22Rv1 (cell line): Measurements from ENCODE around the gene DUSP15.

Source experiments
- H3K27ac ChIP-seq: fragments of 450-650 bp; 2 replicates; pipeline ENCODE4 v1.5.1; 2017
- ZFX ChIP-seq: fragments of 450-650 bp; IDR thresholded peaks from 2 replicates; pipeline ENCODE4 v1.6.1; 2017; ENCODE audit warnings: antibody characterized with exemption, borderline replicate concordance
- TF ChIP-seq, protein P1 (sequence below): fragments of 450-650 bp; IDR thresholded peaks from 2 replicates; pipeline ENCODE4 v1.5.1; 2017; ENCODE audit warnings: mild to moderate bottlenecking

DUSP15 gene

DNA sequence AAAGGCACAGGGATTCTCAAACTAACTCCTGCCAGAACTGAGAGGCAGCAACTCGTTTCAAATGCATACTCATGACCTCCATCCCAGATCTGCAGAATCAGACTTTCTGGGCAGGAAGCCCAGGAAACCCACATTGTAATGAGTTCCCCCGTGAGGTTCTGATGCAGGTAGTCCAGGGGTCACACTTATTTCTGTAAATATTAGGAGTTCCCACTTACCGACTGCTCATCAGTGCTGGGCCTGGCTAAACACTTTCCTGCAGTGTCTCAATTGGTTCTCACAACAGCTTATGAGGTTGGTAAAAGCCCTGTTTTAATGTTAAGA lies 11.6 kb downstream of the DUSP15 start:
- no peak overlapping the region for H3K27ac ChIP-seq
- TF ChIP-seq, protein P1, sequence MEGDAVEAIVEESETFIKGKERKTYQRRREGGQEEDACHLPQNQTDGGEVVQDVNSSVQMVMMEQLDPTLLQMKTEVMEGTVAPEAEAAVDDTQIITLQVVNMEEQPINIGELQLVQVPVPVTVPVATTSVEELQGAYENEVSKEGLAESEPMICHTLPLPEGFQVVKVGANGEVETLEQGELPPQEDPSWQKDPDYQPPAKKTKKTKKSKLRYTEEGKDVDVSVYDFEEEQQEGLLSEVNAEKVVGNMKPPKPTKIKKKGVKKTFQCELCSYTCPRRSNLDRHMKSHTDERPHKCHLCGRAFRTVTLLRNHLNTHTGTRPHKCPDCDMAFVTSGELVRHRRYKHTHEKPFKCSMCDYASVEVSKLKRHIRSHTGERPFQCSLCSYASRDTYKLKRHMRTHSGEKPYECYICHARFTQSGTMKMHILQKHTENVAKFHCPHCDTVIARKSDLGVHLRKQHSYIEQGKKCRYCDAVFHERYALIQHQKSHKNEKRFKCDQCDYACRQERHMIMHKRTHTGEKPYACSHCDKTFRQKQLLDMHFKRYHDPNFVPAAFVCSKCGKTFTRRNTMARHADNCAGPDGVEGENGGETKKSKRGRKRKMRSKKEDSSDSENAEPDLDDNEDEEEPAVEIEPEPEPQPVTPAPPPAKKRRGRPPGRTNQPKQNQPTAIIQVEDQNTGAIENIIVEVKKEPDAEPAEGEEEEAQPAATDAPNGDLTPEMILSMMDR, result no peak
- TF ChIP-seq ZFX, result no peak

DNA sequence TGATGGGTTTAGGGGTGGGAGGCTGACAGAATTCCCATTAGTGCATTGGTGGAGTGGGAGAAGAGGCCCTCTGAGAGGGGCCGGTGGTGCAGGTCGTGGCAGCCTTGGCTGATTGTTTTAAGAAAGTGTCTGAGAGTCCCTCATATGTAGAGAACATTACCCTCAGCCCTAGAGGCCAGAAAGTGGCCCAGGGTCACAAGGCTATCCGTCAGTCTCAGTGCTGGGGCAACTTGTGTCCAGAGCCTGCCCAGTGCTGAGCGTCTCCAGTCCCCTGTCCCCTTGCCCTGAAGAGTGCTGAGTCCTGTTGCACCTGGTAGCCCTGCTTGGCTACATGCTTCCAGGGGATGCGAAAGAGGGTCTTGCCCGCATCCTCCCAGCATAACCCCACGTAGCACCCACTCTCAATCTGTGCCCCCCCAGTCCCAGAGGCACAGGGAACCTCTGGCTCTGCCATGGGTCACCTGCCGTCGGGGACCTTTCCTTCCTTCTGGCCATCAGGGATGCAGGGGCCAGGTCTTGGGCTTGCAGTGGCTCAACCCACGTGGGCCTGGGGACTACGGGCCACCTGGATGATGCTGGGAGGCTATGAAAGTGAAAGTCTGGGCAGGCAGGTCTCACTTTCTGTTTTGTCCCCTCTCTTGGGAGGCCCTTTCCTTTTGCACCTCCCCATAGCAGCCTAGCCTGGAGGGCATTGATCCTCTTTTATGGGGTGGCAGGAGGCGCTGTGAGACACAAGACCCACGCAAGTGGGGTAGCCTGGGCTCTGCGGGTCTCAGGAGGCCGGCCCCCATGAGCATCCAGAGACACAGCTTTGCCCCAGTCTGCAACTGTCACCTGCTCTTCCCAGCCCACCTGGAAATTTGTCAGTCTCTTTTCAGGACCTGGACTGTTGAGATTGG lies 12.2 kb downstream of the DUSP15 start:
- no peak overlapping the region for H3K27ac ChIP-seq
- TF ChIP-seq ZFX, result no peak
- TF ChIP-seq, protein P1, result no peak

DNA sequence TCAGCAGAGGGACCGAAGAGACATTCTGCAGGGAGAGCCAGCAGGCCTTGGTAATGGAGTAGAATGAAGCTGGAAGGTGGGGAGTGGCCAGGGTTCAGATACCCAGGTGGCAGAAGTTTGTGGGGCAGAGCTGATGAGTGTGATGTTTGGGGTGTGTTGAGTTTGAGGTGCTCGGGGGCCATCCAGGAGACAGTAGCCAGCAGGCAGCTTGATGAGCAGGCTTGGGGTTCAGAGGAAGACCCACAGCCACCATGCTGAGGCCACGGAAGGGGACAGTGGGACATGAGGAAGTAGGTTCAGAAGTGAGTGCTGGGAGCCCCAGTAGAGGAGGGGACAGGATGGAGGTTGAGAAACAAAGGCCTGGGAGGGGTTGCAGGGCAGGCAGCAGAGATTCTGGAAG lies 13.8 kb downstream of the DUSP15 start:
- no peak for TF ChIP-seq ZFX
- TF ChIP-seq, protein P1, result no peak
- no peak overlapping the region for H3K27ac ChIP-seq

DNA sequence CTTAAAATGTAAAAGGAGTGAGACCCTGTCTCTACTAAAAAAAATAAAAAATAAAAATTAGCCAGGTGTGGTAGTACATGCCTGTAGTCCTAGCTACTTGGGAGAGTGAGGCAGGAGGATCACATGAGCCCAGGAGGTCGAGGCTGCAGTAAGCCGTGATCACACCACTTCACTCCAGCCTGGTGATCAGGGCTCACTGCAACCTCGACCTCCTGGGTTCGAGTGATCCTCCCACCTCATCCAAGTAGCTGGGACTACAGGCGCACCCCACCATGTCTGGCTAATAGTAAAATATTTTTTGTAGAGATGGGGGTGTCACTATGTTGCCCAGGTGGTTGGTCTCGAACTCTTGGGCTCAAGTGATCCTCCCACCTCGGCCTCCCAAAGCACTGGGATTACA lies 16.8 kb downstream of the DUSP15 start:
- no peak for TF ChIP-seq ZFX
- TF ChIP-seq, protein P1, result no peak
- H3K27ac ChIP-seq, result no peak overlapping the region

DNA sequence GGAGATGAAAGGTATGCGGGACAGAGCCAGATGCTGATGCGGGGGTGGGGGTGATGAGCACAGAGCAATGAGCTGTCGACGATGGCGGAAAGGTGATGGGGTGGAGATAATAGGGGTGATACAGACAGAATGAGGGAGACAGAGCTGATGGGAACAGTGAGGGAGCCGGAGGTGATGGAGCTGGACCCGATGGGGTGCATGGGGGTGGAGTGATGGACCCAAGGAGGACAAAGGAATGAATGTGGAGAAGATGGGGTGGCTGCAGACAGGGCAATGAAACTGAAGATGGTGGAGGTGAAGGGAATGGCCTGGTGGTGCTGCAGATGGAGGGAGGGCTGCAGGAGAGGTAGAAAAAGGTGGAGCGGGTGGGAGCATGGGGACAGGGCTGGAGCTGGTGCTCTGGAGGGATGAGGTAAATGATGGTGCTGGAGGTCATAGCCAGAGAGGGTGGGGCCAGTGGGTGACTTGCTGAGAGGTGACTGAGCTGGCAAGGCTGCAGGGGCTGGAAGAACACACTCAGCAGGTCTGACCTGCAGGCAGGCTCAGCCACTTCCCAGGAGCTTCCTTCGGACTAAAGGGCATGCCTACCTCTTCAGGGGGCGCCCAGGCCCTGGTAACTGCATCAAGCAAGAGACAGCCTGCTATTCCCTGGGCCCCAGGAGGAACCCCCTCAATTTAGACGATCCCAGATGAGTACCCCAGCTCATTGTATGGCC lies 18.9 kb downstream of the DUSP15 start:
- TF ChIP-seq, protein P1, result no peak
- no peak for TF ChIP-seq ZFX

DNA sequence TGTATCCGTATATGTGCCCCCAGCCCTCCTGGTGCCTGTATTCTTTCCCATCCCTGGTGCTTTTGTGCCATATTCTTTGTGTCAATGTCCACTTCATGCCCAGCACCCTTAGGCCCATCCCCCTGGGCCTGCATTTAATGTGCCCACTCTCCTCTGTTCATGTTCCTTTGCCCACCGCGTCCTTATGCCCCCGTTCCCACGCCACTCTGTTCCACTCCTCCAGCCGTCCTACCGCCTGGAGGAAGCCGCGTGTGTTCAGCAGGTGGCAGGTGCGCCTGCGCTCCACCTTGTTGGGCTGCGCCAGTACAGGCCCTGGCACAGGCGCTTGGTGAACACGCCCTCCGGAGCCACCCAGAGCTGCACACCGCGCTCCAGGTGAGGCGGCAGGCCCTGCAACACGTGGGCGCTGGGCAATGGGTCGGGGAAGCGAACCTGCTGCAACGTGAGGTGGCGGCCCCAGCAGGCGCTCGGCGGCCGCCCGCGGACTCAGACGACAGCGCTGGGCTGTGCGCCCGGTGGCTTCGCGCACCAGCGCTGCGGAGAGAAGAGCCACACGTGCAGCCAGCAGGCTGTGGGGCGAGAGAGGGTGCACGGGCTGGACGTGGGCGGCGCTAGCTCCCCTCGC lies 20.9 kb downstream of the DUSP15 start:
- no peak overlapping the region for H3K27ac ChIP-seq
- TF ChIP-seq ZFX, result no peak
- TF ChIP-seq, protein P1, result no peak

More for the DNA sequence above, 18.9 kb downstream of the DUSP15 start:
- no peak overlapping the region for H3K27ac ChIP-seq
